Hindlimb muscle (tissue), 1 donor: ENCODE results near the gene KRTAP26-1. TPM values are rescaled to one million over a fixed set of nuclear protein-coding genes. Genes with fewer than 3 reads are reported as not detected.

Source experiments
- DNase-seq: peaks from one replicate; pipeline ENCODE4 v3.0.0-alpha.2; 2013
- polyA plus RNA-seq: library from polyadenylated mRNA; unstranded; fragments of 120-200 nt; gene quantifications from one replicate; pipeline ENCODE4 v1.2.1, GENCODE V29; 2013; ENCODE audit not compliant: insufficient read length

KRTAP26-1 gene
- polyA plus RNA-seq, result not detected

GRCh38 chr21:30320215-30320614, at the start of gene KRTAP26-1:
Gene KRTAP26-1, minus strand, starts transcription at chr21:30320315. Its CDS starts 280 bp downstream, at chr21:30320035.
- no peak for DNase-seq

GRCh38 chr21:30355906-30356305, 35.8 kb upstream of the KRTAP26-1 start:
- no peak for DNase-seq

- DNase-seq, result no peak
Measured at GRCh38 chr21:30354308-30355005, 34.3 kb upstream of the KRTAP26-1 start.

- DNase-seq, result no peak
Measured at GRCh38 chr21:30351534-30351933, 31.4 kb upstream of the KRTAP26-1 start.

GRCh38 chr21:30349572-30349971, 29.5 kb upstream of the KRTAP26-1 start:
- no peak for DNase-seq

- DNase-seq, result no peak
Measured at GRCh38 chr21:30348506-30348905, 28.4 kb upstream of the KRTAP26-1 start, which contains the start of gene KRTAP23-1. Gene KRTAP23-1, minus strand, starts transcription at chr21:30348606. Its CDS starts 0 bp downstream, at chr21:30348606.

GRCh38 chr21:30345014-30345413, 24.9 kb upstream of the KRTAP26-1 start:
- no peak for DNase-seq

- DNase-seq, result no peak
Measured at GRCh38 chr21:30340714-30341573, 20.8 kb upstream of the KRTAP26-1 start.

GRCh38 chr21:30338717-30339116, 18.6 kb upstream of the KRTAP26-1 start:
- no peak for DNase-seq

GRCh38 chr21:30337772-30338171, 17.7 kb upstream of the KRTAP26-1 start:
- DNase-seq, result no peak

- no peak for DNase-seq
Measured at GRCh38 chr21:30337276-30337744, 17.2 kb upstream of the KRTAP26-1 start, which contains the start of gene KRTAP27-1. Gene KRTAP27-1, minus strand, starts transcription at chr21:30337694. Its CDS starts 26 bp downstream, at chr21:30337668.

GRCh38 chr21:30336596-30336995, 16.5 kb upstream of the KRTAP26-1 start:
- DNase-seq, result no peak

- no peak for DNase-seq
Measured at GRCh38 chr21:30333736-30334135, 13.6 kb upstream of the KRTAP26-1 start.

- no peak for DNase-seq
Measured at GRCh38 chr21:30332681-30333080, 12.6 kb upstream of the KRTAP26-1 start.

GRCh38 chr21:30329203-30329875, 9.2 kb upstream of the KRTAP26-1 start:
- DNase-seq, result no peak

- DNase-seq, result no peak
Measured at GRCh38 chr21:30326390-30326789, 6.3 kb upstream of the KRTAP26-1 start.

- DNase-seq, result no peak
Measured at GRCh38 chr21:30315701-30316100, 4.4 kb downstream of the KRTAP26-1 start.

GRCh38 chr21:30306884-30307283, 13.2 kb downstream of the KRTAP26-1 start:
- DNase-seq, result no peak

GRCh38 chr21:30305136-30305535, 15.0 kb downstream of the KRTAP26-1 start:
- DNase-seq, result no peak

- DNase-seq, result no peak
Measured at GRCh38 chr21:30289215-30289614, 30.9 kb downstream of the KRTAP26-1 start, which contains the start of gene KRTAP25-1. Gene KRTAP25-1, minus strand, starts transcription at chr21:30289514. Its CDS starts 24 bp downstream, at chr21:30289490.

GRCh38 chr21:30282850-30283249, 37.3 kb downstream of the KRTAP26-1 start, which contains the start of gene KRTAP24-1:
Gene KRTAP24-1, minus strand, starts transcription at chr21:30282950. Its CDS starts 18 bp downstream, at chr21:30282932.
- DNase-seq, result no peak

- peak; percentile 36 for DNase-seq
Measured at GRCh38 chr21:30271611-30272010, 48.5 kb downstream of the KRTAP26-1 start.
